Measurements from ENCODE around the gene PRKN.

The PRKN gene

GRCh38 chr6:161901740-161902426 lies 825.7 kb downstream of the PRKN start:
- no peaks in the 10 kb centered on the region for H3K4me1 ChIP-seq (ENCODE audit: insufficient read depth, low read length, severe bottlenecking)
- no peaks in the 10 kb centered on the region for H3K9me3 ChIP-seq (ENCODE audit: low read length)

DNA sequence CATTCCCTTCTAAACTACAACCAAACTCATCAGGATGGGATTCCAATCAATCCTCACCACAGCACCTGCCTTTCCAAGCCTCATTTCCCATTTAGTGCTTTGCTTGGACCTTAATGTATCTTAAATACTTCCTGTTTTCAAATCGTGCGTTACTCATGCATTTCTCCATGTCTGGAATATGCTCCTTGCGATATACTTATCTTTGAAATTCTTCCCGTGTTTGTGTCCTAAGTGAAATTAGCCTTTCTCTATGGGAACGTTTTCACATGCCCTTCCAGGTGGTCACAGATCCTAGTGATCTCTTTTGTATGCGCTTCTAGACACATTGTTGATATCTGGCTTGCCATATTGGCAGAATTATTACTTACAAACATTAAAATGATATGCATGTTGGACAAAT lies 833.1 kb downstream of the PRKN start:
- Histone ChIP-seq H3K36me3 (ENCODE audit: insufficient read depth, low read length) (no peaks in the 10 kb centered on the region), H3K9me3 (ENCODE audit: low read length) (no peaks in the 10 kb centered on the region), H3K27ac (ENCODE audit: low read depth, low read length, poor library complexity, severe bottlenecking) (no peak overlapping the region), H3K4me2 (ENCODE audit: low read length) (no peak overlapping the region), H3K4me1 (ENCODE audit: insufficient read depth, low read length, severe bottlenecking) (no peaks in the 10 kb centered on the region), H4K20me1 (ENCODE audit: insufficient read depth, low read length) (no peaks in the 10 kb centered on the region), H3K9me2 (ENCODE audit: low read depth, low read length) (no peaks in the 10 kb centered on the region), H3K79me2 (ENCODE audit: insufficient read depth, low read length) (no peaks in the 10 kb centered on the region), H3K9ac (ENCODE audit: low read length) (no peak overlapping the region), H3K27me3 (ENCODE audit: insufficient read depth, low read length) (no peaks in the 10 kb centered on the region), H2AFZ (ENCODE audit: low read length) (no peak overlapping the region), H3F3A (ENCODE audit: insufficient read depth, low read length) (no peaks in the 10 kb centered on the region), H3K4me3 (ENCODE audit: low read depth, low read length, poor library complexity, severe bottlenecking) (no peak overlapping the region)
- TF ChIP-seq EZH2 (IDR thresholded peaks at IDR 0.05; ENCODE audit: borderline replicate concordance, low read length), result no peak
- TF ChIP-seq CTCF (IDR thresholded peaks at IDR 0.05; ENCODE audit: low read length), result no peak

More at GRCh38 chr6:161901740-161902426, 825.7 kb downstream of the PRKN start:
- H3K79me2 ChIP-seq (ENCODE audit: insufficient read depth, low read length), result no peaks in the 10 kb centered on the region
- H3K9ac ChIP-seq (ENCODE audit: low read length), result no peak overlapping the region
- H3F3A ChIP-seq (ENCODE audit: insufficient read depth, low read length), result no peaks in the 10 kb centered on the region
- TF ChIP-seq EZH2 (IDR thresholded peaks at IDR 0.05; ENCODE audit: borderline replicate concordance, low read length) (no peak), CTCF (IDR thresholded peaks at IDR 0.05; ENCODE audit: low read length) (no peak)
- no peak overlapping the region for H3K27ac ChIP-seq (ENCODE audit: low read depth, low read length, poor library complexity, severe bottlenecking)
- H3K4me2 ChIP-seq (ENCODE audit: low read length), result no peak overlapping the region
- H3K4me3 ChIP-seq (ENCODE audit: low read depth, low read length, poor library complexity, severe bottlenecking), result no peak overlapping the region
- no peaks in the 10 kb centered on the region for H3K9me2 ChIP-seq (ENCODE audit: low read depth, low read length)
- no peaks in the 10 kb centered on the region for H3K36me3 ChIP-seq (ENCODE audit: insufficient read depth, low read length)
- no peaks in the 10 kb centered on the region for H4K20me1 ChIP-seq (ENCODE audit: insufficient read depth, low read length)
- no peaks in the 10 kb centered on the region for H3K27me3 ChIP-seq (ENCODE audit: insufficient read depth, low read length)
- no peak overlapping the region for H2AFZ ChIP-seq (ENCODE audit: low read length)

DNA sequence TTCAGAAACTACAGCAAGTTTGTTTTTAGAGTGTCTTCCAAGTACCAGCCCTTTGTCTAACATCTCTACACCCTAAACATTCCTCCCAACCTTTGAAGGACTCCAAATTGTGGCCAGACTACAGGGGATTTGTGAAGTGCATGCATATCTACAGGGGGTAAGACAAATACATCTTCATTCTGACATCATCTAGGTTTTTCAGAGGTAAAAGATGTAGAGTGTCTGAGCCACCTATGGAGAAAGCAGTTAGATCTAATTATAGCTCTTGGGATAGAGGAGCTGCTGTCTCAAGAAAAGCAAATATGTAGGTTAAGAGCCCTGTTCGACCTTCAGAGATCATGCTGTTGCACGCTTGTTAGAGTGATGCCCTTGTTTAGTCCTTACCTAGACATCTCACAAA lies 836.0 kb downstream of the PRKN start:
- no peak overlapping the region for H2AFZ ChIP-seq (ENCODE audit: low read length)
- no peaks in the 10 kb centered on the region for H3F3A ChIP-seq (ENCODE audit: insufficient read depth, low read length)
- no peak overlapping the region for H3K4me3 ChIP-seq (ENCODE audit: low read depth, low read length, poor library complexity, severe bottlenecking)
- no peak overlapping the region for H3K27ac ChIP-seq (ENCODE audit: low read depth, low read length, poor library complexity, severe bottlenecking)
- no peak overlapping the region for H3K4me2 ChIP-seq (ENCODE audit: low read length)
- H3K9me2 ChIP-seq (ENCODE audit: low read depth, low read length), result no peaks in the 10 kb centered on the region
- no peaks in the 10 kb centered on the region for H4K20me1 ChIP-seq (ENCODE audit: insufficient read depth, low read length)
- TF ChIP-seq CTCF (IDR thresholded peaks at IDR 0.05; ENCODE audit: low read length), result no peak
- TF ChIP-seq EZH2 (IDR thresholded peaks at IDR 0.05; ENCODE audit: borderline replicate concordance, low read length), result no peak
- H3K9ac ChIP-seq (ENCODE audit: low read length), result no peak overlapping the region
- no peaks in the 10 kb centered on the region for H3K9me3 ChIP-seq (ENCODE audit: low read length)
- H3K36me3 ChIP-seq (ENCODE audit: insufficient read depth, low read length), result no peaks in the 10 kb centered on the region
- no peaks in the 10 kb centered on the region for H3K27me3 ChIP-seq (ENCODE audit: insufficient read depth, low read length)
- H3K79me2 ChIP-seq (ENCODE audit: insufficient read depth, low read length), result no peaks in the 10 kb centered on the region
- no peaks in the 10 kb centered on the region for H3K4me1 ChIP-seq (ENCODE audit: insufficient read depth, low read length, severe bottlenecking)

All from OCI-LY1 (cell line).